HCT116 (cell line): ENCODE measurements around the gene PGBD5. TPM values are rescaled to one million over a fixed set of nuclear protein-coding genes. Genes with fewer than 3 reads are reported as not detected.

Experiments
- ATAC-seq: fragments of 200-7000 bp; cut with Tn5 transposase; 2 replicates; pipeline ENCODE4 v1.9.1; 2020; ENCODE audit warnings: mild to moderate bottlenecking, moderate library complexity
- BruUV-seq: library from RNA; stranded (reverse); fragments of 400-500 nt; replicated peaks from 2 replicates; lab custom pipeline; 2021; lab: Mats Ljungman, UMichigan
- CTCF ChIA-PET: fragments of 300-600 bp; sonication (Branson Sonifier 250); formaldehyde crosslinking; loops from one replicate; lab custom pipeline; 2021; ENCODE audit warnings: antibody characterized with exemption; lab: Charles Lee
- POLR2A ChIA-PET: fragments of 300-600, 350-600 bp; sonication (Branson Sonifier 250); formaldehyde crosslinking; loops from one replicate; lab custom pipeline; 2021; ENCODE audit warnings: antibody characterized with exemption; lab: Charles Lee
- RAD21 ChIA-PET, 2 experiments: fragments of 300-600 bp; sonication (Branson Sonifier 250); formaldehyde crosslinking; loops; one replicate each; lab custom pipeline; 2023; ENCODE audit warnings: low total read pairs in 2 of 2; ENCODE audit not compliant: uncharacterized antibody in 2 of 2, unreplicated experiment in 2 of 2, low non-redundant PET in 1 of 2; lab: Charles Lee
- DNase-seq: peaks from one replicate; pipeline ENCODE4 v3.0.0-alpha.2; 2010; ENCODE audit warnings: low read depth, low spot score
- H2AFZ ChIP-seq: fragments of 200-600 bp; shearing (Covaris generic), sonication (generic); 2 replicates; pipeline ENCODE4 v1.6.1; 2017; ENCODE audit warnings: low read depth, mixed run types, mixed read lengths, antibody characterized with exemption, low read length; ENCODE audit not compliant: poor library complexity, severe bottlenecking
- H3K27ac ChIP-seq: 2 replicates; pipeline ENCODE4 v1.5.1; 2012; ENCODE audit warnings: low read depth, low read length
- H3K27me3 ChIP-seq: fragments of 200-600 bp; sonication (generic); 2 replicates; pipeline ENCODE4 v1.6.1; 2016; ENCODE audit warnings: mixed run types, low read length, mixed read lengths; ENCODE audit not compliant: insufficient read depth
- H3K36me3 ChIP-seq, 2 experiments: fragments of 200-500 bp in 1 of 2; fragments of 200-600 bp in 1 of 2; sonication (Bioruptor generic) in 1 of 2; sonication (generic) in 1 of 2; 2 replicates each; pipeline versions ENCODE4 v1.5.1 to v1.6.1; 2014 to 2016; ENCODE audit warnings: low read length in 2 of 2, inconsistent platforms in 1 of 2, mixed read lengths in 1 of 2, mixed run types in 1 of 2; ENCODE audit not compliant: insufficient read depth in 2 of 2, control insufficient read depth in 1 of 2
- H3K4me1 ChIP-seq, 2 experiments: fragments of 200-600 bp in 1 of 2; sonication (generic) in 1 of 2; 2 replicates each; pipeline versions ENCODE4 v1.5.1 to v1.6.1; 2012 to 2017; ENCODE audit warnings: low read length in 2 of 2, inconsistent platforms in 1 of 2, mild to moderate bottlenecking in 1 of 2, mixed read lengths in 1 of 2, mixed run types in 1 of 2, moderate library complexity in 1 of 2; ENCODE audit not compliant: insufficient read depth in 2 of 2, control insufficient read depth in 1 of 2
- H3K4me2 ChIP-seq: fragments of 200-600 bp; sonication (generic); 2 replicates; pipeline ENCODE4 v1.6.1; 2017; ENCODE audit warnings: mixed run types, low read length, mixed read lengths
- H3K4me3 ChIP-seq, 2 experiments: fragments of 200-600 bp in 1 of 2; sonication (generic) in 1 of 2; replicated peaks in 1 of 2; 2 replicates each; pipeline ENCODE4 v1.5.1; 2011 to 2016; ENCODE audit warnings: low read length in 2 of 2, control low read depth in 1 of 2, low read depth in 1 of 2, mild to moderate bottlenecking in 1 of 2, mixed read lengths in 1 of 2, mixed run types in 1 of 2
- H3K79me2 ChIP-seq: fragments of 200-600 bp; sonication (generic); 2 replicates; pipeline ENCODE4 v1.6.1; 2017; ENCODE audit warnings: mild to moderate bottlenecking, mixed run types, low read length, moderate library complexity, mixed read lengths; ENCODE audit not compliant: insufficient read depth
- H3K9ac ChIP-seq: fragments of 200-600 bp; sonication (generic); 2 replicates; pipeline ENCODE4 v1.6.1; 2016; ENCODE audit warnings: low read length, mixed read lengths
- H3K9me2 ChIP-seq: fragments of 200-600 bp; sonication (generic), shearing (Covaris generic); 2 replicates; pipeline ENCODE4 v1.6.1; 2017; ENCODE audit warnings: mixed run types, mild to moderate bottlenecking, moderate library complexity; ENCODE audit not compliant: insufficient read depth
- H3K9me3 ChIP-seq, 2 experiments: fragments of 200-500 bp in 1 of 2; fragments of 200-600 bp in 1 of 2; sonication (Bioruptor generic) in 1 of 2; sonication (generic) in 1 of 2; 2 replicates each; pipeline ENCODE4 v1.6.1; 2014 to 2017; ENCODE audit warnings: low read length in 2 of 2, mixed read lengths in 2 of 2, inconsistent platforms in 1 of 2, low read depth in 1 of 2, mild to moderate bottlenecking in 1 of 2, mixed run types in 1 of 2, moderate library complexity in 1 of 2; ENCODE audit not compliant: control insufficient read depth in 1 of 2, insufficient read depth in 1 of 2
- H4K20me1 ChIP-seq: fragments of 200-600 bp; sonication (generic), shearing (Covaris generic); 2 replicates; pipeline ENCODE4 v1.6.1; 2017; ENCODE audit warnings: mixed run types, mild to moderate bottlenecking, moderate library complexity; ENCODE audit not compliant: insufficient read depth
- CBX3 ChIP-seq: IDR thresholded peaks from 2 replicates; pipeline ENCODE4 v1.6.1; 2012; ENCODE audit warnings: low read depth
- CTCF ChIP-seq, 3 experiments: fragments of 200-600 bp in 1 of 3; sonication (generic) in 1 of 3; IDR thresholded peaks in 2 of 3; conservative IDR thresholded peaks in 1 of 3; 2 replicates each; pipeline ENCODE4 v1.5.1; 2012 to 2017; ENCODE audit warnings: low read depth in 2 of 3, low read length in 2 of 3, antibody characterized with exemption in 1 of 3, borderline replicate concordance in 1 of 3, control low read depth in 1 of 3, mild to moderate bottlenecking in 1 of 3, mixed read lengths in 1 of 3, mixed run types in 1 of 3, moderate library complexity in 1 of 3; ENCODE audit not compliant: insufficient read depth in 1 of 3
- EGR1 ChIP-seq: IDR thresholded peaks from 2 replicates; pipeline ENCODE4 v1.6.1; 2012; ENCODE audit warnings: low read depth
- ELF1 ChIP-seq: IDR thresholded peaks from 2 replicates; pipeline ENCODE4 v1.6.1; 2012; ENCODE audit warnings: low read depth, borderline replicate concordance
- EZH2 ChIP-seq: fragments of 200-600 bp; sonication (generic); IDR thresholded peaks from 2 replicates; pipeline ENCODE4 v1.6.1; 2017; ENCODE audit warnings: antibody characterized with exemption, mixed run types
- EZH2phosphoT487 ChIP-seq: fragments of 200-600 bp; IDR thresholded peaks from 2 replicates; pipeline ENCODE4 v1.6.1; 2018; ENCODE audit warnings: antibody characterized with exemption, borderline replicate concordance
- JUND ChIP-seq: IDR thresholded peaks from 2 replicates; pipeline ENCODE4 v1.6.1; 2012
- POLR2A ChIP-seq: IDR thresholded peaks from 2 replicates; pipeline ENCODE4 v1.7.0; 2011; ENCODE audit warnings: borderline replicate concordance; ENCODE audit not compliant: insufficient read depth, insufficient read length; ENCODE audit errors: extremely low read depth
- POLR2AphosphoS5 ChIP-seq: IDR thresholded peaks from 2 replicates; pipeline ENCODE4 v1.6.1; 2011; ENCODE audit warnings: mild to moderate bottlenecking, low read depth, low read length, moderate library complexity
- RAD21 ChIP-seq: IDR thresholded peaks from 2 replicates; pipeline ENCODE4 v1.6.1; 2012; ENCODE audit warnings: low read depth, mild to moderate bottlenecking
- SIN3A ChIP-seq: IDR thresholded peaks from 2 replicates; pipeline ENCODE4 v1.6.1; 2012; ENCODE audit warnings: low read depth
- SP1 ChIP-seq: IDR thresholded peaks from 2 replicates; pipeline ENCODE4 v1.6.1; 2012; ENCODE audit warnings: low read depth
- SRF ChIP-seq: IDR thresholded peaks from 2 replicates; pipeline ENCODE4 v1.6.1; 2012; ENCODE audit warnings: low read depth
- ZFX ChIP-seq: fragments of 450-650 bp; IDR thresholded peaks from 2 replicates; pipeline ENCODE4 v1.6.1; 2017
- ZNF274 ChIP-seq: fragments of 200-500 bp; sonication (Bioruptor generic); IDR thresholded peaks from 2 replicates; pipeline ENCODE4 v1.6.1; 2014; ENCODE audit warnings: mild to moderate bottlenecking, low read depth, low read length, inconsistent platforms
- intact Hi-C: fragments of 100-400 bp; cut with micrococcal nuclease; formaldehyde crosslinking; loops from 2 replicates; pipeline ENCODE4 v1.10.0; 2022
- total RNA-seq: library from RNA; stranded (reverse); gene quantifications from one replicate; pipeline ENCODE4 v1.2.1, GENCODE V29; 2021; ENCODE audit not compliant: unreplicated experiment
- TF ChIP-seq, protein P1 (sequence below): IDR thresholded peaks from 2 replicates; pipeline ENCODE4 v1.6.1; 2011; ENCODE audit warnings: mild to moderate bottlenecking, low read length, moderate library complexity; ENCODE audit not compliant: insufficient replicate concordance; ENCODE audit errors: extremely low read depth
- TF ChIP-seq, protein P2 (sequence below): IDR thresholded peaks from 2 replicates; pipeline ENCODE4 v1.6.1; 2012

Gene PGBD5
- total RNA-seq, 1 experiment from 2014 or later: 0.27 TPM

- no TSS peak for BruUV-seq
- no peak overlapping the region for H3K4me3 ChIP-seq
- H4K20me1 ChIP-seq: no peaks in the 10 kb centered on the region
- peaks cover 9 to 14% of the 10 kb centered on the region in 2 experiments; a peak in 2 of 4 replicates for H3K9me3 ChIP-seq
- no peaks in the 10 kb centered on the region for H3K9me2 ChIP-seq
- no peaks in the 10 kb centered on the region for H3K79me2 ChIP-seq
- RAD21 ChIA-PET: no interaction called here
- no peak overlapping the region for H3K27ac ChIP-seq
- no peaks in the 10 kb centered on the region for H3K27me3 ChIP-seq
- H3K9ac ChIP-seq: no peak overlapping the region
- intact Hi-C loops: no loop called here
- no peaks in the 10 kb centered on the region for H3K36me3 ChIP-seq
- no peak for DNase-seq
- 0 out of 4 replicates have a peak, but pooled peaks cover 0 to 7% of the 10 kb centered on the region in 2 experiments for H3K4me1 ChIP-seq
- no peak overlapping the region for H2AFZ ChIP-seq
- no peak overlapping the region for H3K4me2 ChIP-seq
- POLR2A ChIA-PET: no interaction called here
- CTCF ChIA-PET: no interaction called here
- TF ChIP-seq POLR2A: no peak
- no peak for TF ChIP-seq ELF1
- no peak for TF ChIP-seq CTCF (IDR thresholded peaks at IDR 0.05 in 2 of 3, conservative IDR thresholded peaks at IDR 0.05 in 1 of 3; ENCODE audit: borderline replicate concordance in 1 of 3, insufficient read depth in 1 of 3, low read depth in 2 of 3, low read length in 2 of 3)
- TF ChIP-seq RAD21: no peak
- TF ChIP-seq, protein P1, sequence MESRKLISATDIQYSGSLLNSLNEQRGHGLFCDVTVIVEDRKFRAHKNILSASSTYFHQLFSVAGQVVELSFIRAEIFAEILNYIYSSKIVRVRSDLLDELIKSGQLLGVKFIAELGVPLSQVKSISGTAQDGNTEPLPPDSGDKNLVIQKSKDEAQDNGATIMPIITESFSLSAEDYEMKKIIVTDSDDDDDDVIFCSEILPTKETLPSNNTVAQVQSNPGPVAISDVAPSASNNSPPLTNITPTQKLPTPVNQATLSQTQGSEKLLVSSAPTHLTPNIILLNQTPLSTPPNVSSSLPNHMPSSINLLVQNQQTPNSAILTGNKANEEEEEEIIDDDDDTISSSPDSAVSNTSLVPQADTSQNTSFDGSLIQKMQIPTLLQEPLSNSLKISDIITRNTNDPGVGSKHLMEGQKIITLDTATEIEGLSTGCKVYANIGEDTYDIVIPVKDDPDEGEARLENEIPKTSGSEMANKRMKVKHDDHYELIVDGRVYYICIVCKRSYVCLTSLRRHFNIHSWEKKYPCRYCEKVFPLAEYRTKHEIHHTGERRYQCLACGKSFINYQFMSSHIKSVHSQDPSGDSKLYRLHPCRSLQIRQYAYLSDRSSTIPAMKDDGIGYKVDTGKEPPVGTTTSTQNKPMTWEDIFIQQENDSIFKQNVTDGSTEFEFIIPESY: no peak
- TF ChIP-seq CBX3: no peak
- no peak for TF ChIP-seq ZFX
- TF ChIP-seq, protein P2, sequence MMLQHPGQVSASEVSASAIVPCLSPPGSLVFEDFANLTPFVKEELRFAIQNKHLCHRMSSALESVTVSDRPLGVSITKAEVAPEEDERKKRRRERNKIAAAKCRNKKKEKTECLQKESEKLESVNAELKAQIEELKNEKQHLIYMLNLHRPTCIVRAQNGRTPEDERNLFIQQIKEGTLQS: no peak
- TF ChIP-seq EZH2: no peak
- TF ChIP-seq POLR2AphosphoS5: no peak
- no peak for TF ChIP-seq EZH2phosphoT487
- no peak for TF ChIP-seq SRF
- TF ChIP-seq JUND: no peak
- TF ChIP-seq SIN3A: no peak
- TF ChIP-seq ZNF274: no peak
- TF ChIP-seq SP1: no peak
- TF ChIP-seq EGR1: no peak
- TF ChIP-seq, all 23 proteins: peak for 0
- no peak for ATAC-seq
Observed at GRCh38 chr1:230383425-230383824, 42.7 kb downstream of the PGBD5 start.
